Cerebellar nuclear complex (tissue), 1 donor: Measurements from ENCODE around the gene ZNRF3.
A peak's percentile ranks its signal among the peaks of the same experiment; 100 is the strongest.
"Not testable (repeated sequence)": the region's sequence is repeated elsewhere in the genome, so short reads cannot be mapped to it uniquely, and the experiment has no call there.

Source experiments
- DNase-seq, 2 experiments: peaks; one replicate each; lab custom pipeline; 2025; lab: John Stamatoyannopoulos, UW

Gene ZNRF3

GRCh38 chr22:28884747-28885350, 1.5 kb downstream of the ZNRF3 start:
- DNase-seq = no peak

DNA sequence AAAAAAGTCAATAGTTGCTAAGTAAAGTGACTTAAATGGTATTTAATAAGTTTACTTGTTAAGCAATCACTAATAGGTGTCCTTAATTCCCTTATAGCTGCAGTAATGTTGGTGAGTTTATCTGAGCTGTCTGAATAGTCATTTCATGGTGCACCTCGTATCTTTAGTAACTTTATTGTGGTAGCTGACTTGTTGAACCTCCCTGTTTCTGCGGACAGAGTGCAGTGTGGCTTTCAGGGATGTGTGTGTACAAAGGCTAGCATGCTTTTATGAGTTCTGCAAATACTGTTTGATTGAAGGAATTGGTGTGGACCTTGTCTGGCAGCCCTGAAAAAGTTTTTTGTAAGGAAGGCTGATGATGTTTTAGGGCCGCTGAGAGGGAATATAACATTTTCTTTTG, 2.6 kb downstream of the ZNRF3 start:
- no peak for DNase-seq

DNA sequence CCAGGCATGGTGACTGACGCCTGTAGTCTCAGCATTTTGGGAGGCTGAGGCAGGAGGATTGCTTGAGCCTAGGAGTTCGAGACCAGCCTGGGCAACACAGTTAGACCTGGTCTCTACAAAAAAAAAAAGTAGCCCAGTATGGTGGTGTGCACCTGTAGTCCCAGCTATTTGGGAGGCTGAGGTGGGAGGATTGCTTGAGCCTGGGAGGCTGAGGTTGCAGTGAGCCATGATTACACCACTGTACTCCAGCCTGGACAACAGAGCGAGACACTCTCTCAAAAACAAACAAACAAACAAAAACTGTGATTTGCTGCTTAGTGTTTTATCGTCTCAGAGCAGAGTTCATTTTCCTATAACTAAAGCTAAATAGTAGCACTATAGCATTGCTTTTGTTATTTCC, 3.3 kb downstream of the ZNRF3 start:
- not testable (repeated sequence) for DNase-seq

DNA sequence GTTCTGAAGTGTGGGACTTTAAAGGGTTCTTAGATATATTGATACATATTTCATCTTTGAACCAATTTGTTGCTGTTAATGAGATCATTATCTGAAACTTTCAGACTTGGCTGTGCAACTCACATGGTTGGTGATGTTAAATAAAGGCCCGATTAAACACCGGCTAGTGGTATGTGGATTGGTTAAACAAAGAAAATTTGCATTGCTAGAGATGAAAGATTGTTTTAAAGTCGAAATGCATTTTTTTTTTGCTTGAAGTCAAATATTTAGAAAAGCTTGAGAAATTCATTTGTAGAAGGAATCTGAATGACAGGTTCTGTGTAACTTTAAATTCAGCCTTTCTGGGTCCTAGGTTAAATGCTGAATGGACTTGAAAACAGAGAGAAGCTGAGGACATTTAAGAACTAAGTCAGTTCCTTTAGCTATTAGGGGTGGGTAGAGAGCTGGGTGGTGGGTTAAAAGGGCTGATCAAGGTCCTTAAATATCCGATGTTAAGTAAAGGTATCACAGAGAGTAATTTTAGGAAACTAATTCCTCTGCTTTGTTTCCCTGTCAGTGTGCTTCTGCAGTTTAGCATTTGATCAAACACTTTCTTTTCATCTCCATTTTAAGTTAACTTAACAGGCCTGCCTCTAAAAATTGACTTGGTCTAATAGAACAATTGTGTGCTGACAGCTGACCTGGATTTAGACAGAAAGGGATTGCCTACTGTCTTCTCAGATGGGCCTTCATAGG, 4.5 kb downstream of the ZNRF3 start:
- DNase-seq = no peak

DNA sequence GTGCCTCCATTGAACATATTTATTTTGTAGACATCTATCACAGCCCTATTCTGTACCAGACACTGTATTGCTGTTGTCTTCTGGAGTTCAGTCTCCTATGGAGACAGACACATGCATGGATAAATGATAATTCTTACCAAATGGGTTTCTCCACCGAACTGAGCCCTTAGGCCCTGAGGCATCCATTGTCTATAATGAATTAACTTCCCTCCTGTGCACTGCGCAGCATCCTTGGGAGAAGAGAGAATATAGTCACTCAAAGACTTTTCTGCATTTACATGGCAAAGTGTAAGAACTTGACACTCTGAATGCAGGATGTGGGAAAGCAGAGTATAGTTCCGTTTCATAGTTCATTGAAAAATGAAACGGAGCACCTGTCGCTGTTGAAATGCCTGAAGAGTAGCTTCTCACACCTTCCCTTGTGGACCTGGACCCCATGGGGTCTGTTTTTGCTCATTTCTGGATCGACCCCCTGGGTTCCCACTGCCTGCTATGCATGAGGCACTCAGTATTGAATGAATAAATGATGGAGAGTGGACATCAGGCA, 6.2 kb downstream of the ZNRF3 start:
- no peak for DNase-seq

DNA sequence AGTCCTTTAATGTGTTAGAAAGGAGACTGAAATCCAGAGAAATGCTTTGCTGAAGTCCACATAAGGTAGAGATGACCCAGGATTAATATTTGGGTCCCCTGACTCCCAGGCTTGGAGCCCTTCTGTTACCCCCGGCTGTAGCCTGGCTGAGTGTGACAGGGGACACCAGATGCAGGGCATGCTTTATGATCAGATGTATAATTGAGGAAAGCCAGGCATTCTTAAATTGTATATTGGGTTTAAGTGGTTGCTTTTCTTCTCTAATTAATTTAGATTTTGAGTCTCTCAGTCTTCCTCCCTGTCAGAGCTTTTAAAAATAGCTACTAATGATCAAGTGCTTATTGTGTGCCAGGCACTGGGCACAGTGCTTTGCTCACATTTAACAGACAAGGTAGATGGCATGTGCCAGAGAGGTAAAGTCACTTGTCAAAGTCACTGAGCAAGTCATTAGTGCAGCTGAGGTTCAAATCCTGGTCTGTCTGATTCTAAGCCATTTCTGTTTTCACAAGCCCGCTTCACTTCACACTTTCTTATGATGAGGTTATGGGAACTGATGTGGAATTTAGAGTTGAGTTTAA, 7.9 kb downstream of the ZNRF3 start:
- DNase-seq = no peak

GRCh38 chr22:28892175-28892731, 8.9 kb downstream of the ZNRF3 start:
- no peak for DNase-seq

DNA sequence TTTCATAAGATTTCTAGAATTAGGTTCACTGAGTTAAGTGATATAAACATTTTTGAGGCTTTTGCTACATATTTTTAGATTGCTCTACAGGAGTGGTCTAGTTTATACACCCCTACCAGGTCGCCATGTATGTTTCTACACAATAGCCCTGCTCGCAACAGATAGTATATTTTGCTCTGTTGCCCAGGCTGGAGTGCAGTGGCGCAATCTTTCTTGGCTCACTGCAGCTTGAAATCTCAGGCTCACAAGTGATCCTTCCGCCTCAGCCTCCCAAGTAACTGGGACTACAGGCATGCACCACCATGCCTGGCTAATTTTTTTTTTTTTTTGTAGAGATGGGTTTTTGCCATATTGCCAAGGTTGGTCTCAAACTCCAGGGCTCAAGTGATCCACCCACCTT, 10.4 kb downstream of the ZNRF3 start:
- no peak for DNase-seq

- peak; percentile 97 to 99 for DNase-seq
These were observed 11.0 kb downstream of the ZNRF3 start for GRCh38 chr22:28894334-28894733.

DNA sequence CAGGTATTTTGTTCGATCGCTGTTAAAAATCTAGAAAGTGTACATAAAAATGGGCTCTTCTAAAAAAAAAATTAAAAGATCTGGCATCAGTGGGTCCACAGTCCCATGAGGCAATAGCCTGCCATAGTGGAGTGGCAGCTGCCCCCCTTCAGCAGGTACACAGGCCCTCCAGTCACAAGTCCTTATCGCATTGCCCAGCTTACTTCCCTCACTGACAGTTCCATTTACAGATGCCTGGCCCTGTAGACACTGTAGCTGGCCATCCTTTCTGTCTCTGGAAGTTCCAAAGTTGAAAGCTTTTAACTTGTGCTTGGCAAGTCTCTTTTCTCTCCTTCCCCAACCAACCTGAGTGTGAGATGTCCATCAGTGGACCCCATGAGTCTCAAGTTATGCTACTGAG, 11.4 kb downstream of the ZNRF3 start:
- DNase-seq = peak in 1 of 2 experiments; percentile 67

- no peak for DNase-seq
These were observed 13.2 kb downstream of the ZNRF3 start for GRCh38 chr22:28896611-28897010.

- DNase-seq = peak in 1 of 2 experiments; percentile 29
These were observed 14.9 kb downstream of the ZNRF3 start for GRCh38 chr22:28898233-28898629.

DNA sequence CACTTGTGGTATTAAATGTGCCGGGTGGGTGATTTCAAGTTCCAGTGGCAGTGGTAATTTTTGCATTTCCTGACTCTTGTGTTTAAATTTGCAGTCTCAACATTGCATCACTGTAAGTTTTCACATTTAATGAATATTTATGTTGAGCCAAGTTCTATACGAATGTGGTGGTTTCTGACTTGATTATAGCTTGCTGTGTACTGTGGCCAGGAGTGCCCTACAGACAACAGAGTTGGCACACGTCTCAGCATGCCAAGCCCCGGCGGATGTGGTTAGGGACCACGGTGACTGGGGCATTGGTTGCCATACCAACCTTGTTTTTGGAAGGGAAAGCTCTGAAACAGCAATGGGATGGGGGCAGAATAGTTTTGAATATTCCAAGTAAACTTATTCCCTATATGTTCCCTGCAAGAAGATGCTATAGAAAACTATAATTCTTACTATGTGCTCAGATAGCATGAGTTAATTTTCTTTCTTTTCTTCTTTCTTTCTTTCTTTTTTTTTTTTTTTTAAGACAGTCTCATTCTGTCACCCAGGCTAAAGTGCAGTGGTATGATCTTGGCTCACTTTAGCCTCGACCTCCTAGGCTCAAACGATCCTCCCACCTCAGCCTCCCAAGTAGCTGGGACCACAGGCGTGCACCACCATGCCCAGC, 16.0 kb downstream of the ZNRF3 start:
- no peak for DNase-seq

- no peak for DNase-seq
These were observed 17.1 kb downstream of the ZNRF3 start for GRCh38 chr22:28900379-28900925.

- no peak for DNase-seq
These were observed 19.1 kb downstream of the ZNRF3 start for GRCh38 chr22:28902490-28902889.

DNA sequence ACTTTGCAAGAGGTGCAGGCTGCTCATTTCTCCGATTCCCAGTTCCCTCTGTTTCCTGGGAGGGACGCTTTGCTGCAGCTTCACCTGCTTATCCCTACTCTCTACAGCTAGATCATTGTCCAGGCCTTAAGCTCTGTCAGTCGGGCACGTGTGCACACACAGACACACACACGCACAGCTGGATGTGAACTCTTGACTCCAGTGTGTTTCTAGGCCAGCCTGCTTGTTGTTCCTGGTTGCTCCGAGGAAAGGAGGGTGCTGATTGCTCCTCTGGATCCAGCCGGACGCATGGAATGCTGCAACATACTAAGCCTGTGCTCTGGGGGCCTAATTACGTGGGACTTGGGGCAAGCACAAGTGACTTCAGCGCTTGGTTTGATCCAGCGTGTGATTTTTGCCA, 19.7 kb downstream of the ZNRF3 start:
- no peak for DNase-seq

- no peak for DNase-seq
These were observed 20.4 kb downstream of the ZNRF3 start for GRCh38 chr22:28903729-28904128.

GRCh38 chr22:28904211-28904896, 21.0 kb downstream of the ZNRF3 start:
- DNase-seq = no peak

GRCh38 chr22:28905256-28905832, 22.0 kb downstream of the ZNRF3 start:
- no peak for DNase-seq

GRCh38 chr22:28906312-28906711, 22.9 kb downstream of the ZNRF3 start:
- no peak for DNase-seq
